ENCODE measurements around the gene CHRNG. TPM values are rescaled to one million over a fixed set of nuclear protein-coding genes. Genes with fewer than 3 reads are reported as not detected.

The CHRNG gene
- total RNA-seq, 1 donor from 2014 or later, result not detected

- no peaks in the 10 kb centered on the region for H3K79me2 ChIP-seq (ENCODE audit: insufficient read depth, low read length)
- FAIRE-seq, result no peak
- peaks cover 2% of the 10 kb centered on the region for H3K36me3 Mint-ChIP-seq (ENCODE audit: low read depth, unreplicated experiment)
Measured at GRCh38 chr2:232508251-232508650, 31.2 kb upstream of the CHRNG start.

GRCh38 chr2:232511336-232511890 is 28.1 kb upstream of the CHRNG start:
- FAIRE-seq, result no peak
- H3K4me1 Mint-ChIP-seq (ENCODE audit: low read depth, unreplicated experiment), result no peaks in the 10 kb centered on the region

More at GRCh38 chr2:232508251-232508650, 31.2 kb upstream of the CHRNG start:
- no peaks in the 10 kb centered on the region for H3K9me3 ChIP-seq (ENCODE audit: insufficient read depth, low read depth, low read length)
- H3K36me3 ChIP-seq (ENCODE audit: insufficient read depth, low read length), result no peaks in the 10 kb centered on the region
- peaks cover 6% of the 10 kb centered on the region for H4K20me1 ChIP-seq (ENCODE audit: insufficient read depth, low read length)
- no peak overlapping the region for H3K4me2 ChIP-seq (ENCODE audit: low read length)
- Mint-ChIP-seq H3K9me3 (ENCODE audit: unreplicated experiment) (no peaks in the 10 kb centered on the region), H3K27me3 (ENCODE audit: low read depth, unreplicated experiment) (peaks cover 67% of the 10 kb centered on the region), H3K4me3 (ENCODE audit: unreplicated experiment) (no peak overlapping the region), H3K4me1 (ENCODE audit: low read depth, unreplicated experiment) (no peaks in the 10 kb centered on the region), H3K27ac (ENCODE audit: unreplicated experiment) (no peak overlapping the region)
- peaks cover 48% of the 10 kb centered on the region for H3K27me3 ChIP-seq (ENCODE audit: insufficient read depth, low read length)
- no peak overlapping the region for H3K9ac ChIP-seq (ENCODE audit: low read length)
- H3K4me3 ChIP-seq (ENCODE audit: insufficient read depth, low read depth, low read length), result no peak overlapping the region
- H3K27ac ChIP-seq (ENCODE audit: low read depth, low read length), result no peak overlapping the region
- no peak overlapping the region for H2AFZ ChIP-seq (ENCODE audit: low read depth, low read length)
- TF ChIP-seq EZH2 (IDR thresholded peaks at IDR 0.05; ENCODE audit: insufficient read depth, low read length), result no peak
- TF ChIP-seq CTCF (IDR thresholded peaks at IDR 0.05; ENCODE audit: insufficient read depth, low read depth, low read length), result no peak
- no peaks in the 10 kb centered on the region for H3K4me1 ChIP-seq (ENCODE audit: insufficient read depth, low read length)
- DNase-seq (ENCODE audit: low read depth), result no peak

More at GRCh38 chr2:232511336-232511890, 28.1 kb upstream of the CHRNG start:
- H3K79me2 ChIP-seq (ENCODE audit: insufficient read depth, low read length), result no peaks in the 10 kb centered on the region
- no peaks in the 10 kb centered on the region for H3K9me3 ChIP-seq (ENCODE audit: insufficient read depth, low read depth, low read length)
- Mint-ChIP-seq H3K27me3 (ENCODE audit: low read depth, unreplicated experiment) (peaks cover 64% of the 10 kb centered on the region), H3K9me3 (ENCODE audit: unreplicated experiment) (no peaks in the 10 kb centered on the region), H3K36me3 (ENCODE audit: low read depth, unreplicated experiment) (no peaks in the 10 kb centered on the region), H3K4me3 (ENCODE audit: unreplicated experiment) (no peak overlapping the region), H3K27ac (ENCODE audit: unreplicated experiment) (no peak overlapping the region)
- H3K27ac ChIP-seq (ENCODE audit: low read depth, low read length), result no peak overlapping the region
- no peaks in the 10 kb centered on the region for H3K36me3 ChIP-seq (ENCODE audit: insufficient read depth, low read length)
- TF ChIP-seq CTCF (IDR thresholded peaks at IDR 0.05; ENCODE audit: insufficient read depth, low read depth, low read length), result no peak
- TF ChIP-seq EZH2 (IDR thresholded peaks at IDR 0.05; ENCODE audit: insufficient read depth, low read length), result no peak
- H3K27me3 ChIP-seq (ENCODE audit: insufficient read depth, low read length), result peaks cover 38% of the 10 kb centered on the region
- no peaks in the 10 kb centered on the region for H3K4me1 ChIP-seq (ENCODE audit: insufficient read depth, low read length)
- no peaks in the 10 kb centered on the region for H4K20me1 ChIP-seq (ENCODE audit: insufficient read depth, low read length)
- no peak overlapping the region for H3K4me2 ChIP-seq (ENCODE audit: low read length)
- DNase-seq (ENCODE audit: low read depth), result no peak
- H3K4me3 ChIP-seq (ENCODE audit: insufficient read depth, low read depth, low read length), result no peak overlapping the region
- no peak overlapping the region for H2AFZ ChIP-seq (ENCODE audit: low read depth, low read length)
- H3K9ac ChIP-seq (ENCODE audit: low read length), result no peak overlapping the region
